Measurements from ENCODE around the gene RFX4.

- TF ChIP-seq CTCF (IDR thresholded peaks at IDR 0.05) (no peak), POLR2A (IDR thresholded peaks at IDR 0.05) (no peak)
These were observed 165.2 kb downstream of the RFX4 start for GRCh38 chr12:106747973-106748436.

Data from adrenal gland (tissue), 5 donors.